ENCODE results near the gene RNU11.

Gene RNU11

GRCh38 chr1:28648474-28649198 is at the start of gene RNU11:
Gene RNU11 (plus strand): TSS chr1:28648600.
- Histone ChIP-seq H3K27me3 (replicated peaks; ENCODE audit: control insufficient read depth, insufficient read depth, low read length) (no peaks in the 10 kb centered on the region), H3K36me3 (ENCODE audit: control insufficient read depth, insufficient read depth, low read length) (no peaks in the 10 kb centered on the region), H3K4me3 (replicated peaks; ENCODE audit: low read depth, low read length) (peak within 1 kb of the TSS; percentile 45)
- peak; percentile 90 for DNase-seq (ENCODE audit: extremely low read depth, insufficient read length)
- TF ChIP-seq CTCF (IDR thresholded peaks at IDR 0.05; ENCODE audit: insufficient read depth, low read length, poor library complexity, severe bottlenecking) = no peak

- Histone ChIP-seq H3K36me3 (ENCODE audit: control insufficient read depth, insufficient read depth, low read length) (peaks cover 11% of the 10 kb centered on the region), H3K4me3 (replicated peaks; ENCODE audit: low read depth, low read length) (no peak overlapping the region), H3K27me3 (replicated peaks; ENCODE audit: control insufficient read depth, insufficient read depth, low read length) (no peaks in the 10 kb centered on the region)
- peak; percentile 46 for DNase-seq (ENCODE audit: extremely low read depth, insufficient read length)
- TF ChIP-seq CTCF (IDR thresholded peaks at IDR 0.05; ENCODE audit: insufficient read depth, low read length, poor library complexity, severe bottlenecking) = no peak
These were observed 46.7 kb upstream of the RNU11 start for GRCh38 chr1:28601696-28602095.

- DNase-seq (ENCODE audit: extremely low read depth, insufficient read length) = no peak
- H3K27me3 ChIP-seq (replicated peaks; ENCODE audit: control insufficient read depth, insufficient read depth, low read length) = no peaks in the 10 kb centered on the region
- H3K36me3 ChIP-seq (ENCODE audit: control insufficient read depth, insufficient read depth, low read length) = peaks cover 11% of the 10 kb centered on the region
- H3K4me3 ChIP-seq (replicated peaks; ENCODE audit: low read depth, low read length) = no peak overlapping the region
- peak; percentile 69 for TF ChIP-seq CTCF (IDR thresholded peaks at IDR 0.05; ENCODE audit: insufficient read depth, low read length, poor library complexity, severe bottlenecking)
These were observed 45.6 kb upstream of the RNU11 start for GRCh38 chr1:28602536-28603439.

- H3K27me3 ChIP-seq (replicated peaks; ENCODE audit: control insufficient read depth, insufficient read depth, low read length) = no peaks in the 10 kb centered on the region
- H3K4me3 ChIP-seq (replicated peaks; ENCODE audit: low read depth, low read length) = no peak overlapping the region
- H3K36me3 ChIP-seq (ENCODE audit: control insufficient read depth, insufficient read depth, low read length) = peaks cover 13% of the 10 kb centered on the region
- no peak for TF ChIP-seq CTCF (IDR thresholded peaks at IDR 0.05; ENCODE audit: insufficient read depth, low read length, poor library complexity, severe bottlenecking)
- no peak for DNase-seq (ENCODE audit: extremely low read depth, insufficient read length)
These were observed 44.0 kb upstream of the RNU11 start for GRCh38 chr1:28604411-28604810.

GRCh38 chr1:28604962-28605361 is 43.4 kb upstream of the RNU11 start:
- H3K36me3 ChIP-seq (ENCODE audit: control insufficient read depth, insufficient read depth, low read length) = peaks cover 13% of the 10 kb centered on the region
- no peak for DNase-seq (ENCODE audit: extremely low read depth, insufficient read length)
- TF ChIP-seq CTCF (IDR thresholded peaks at IDR 0.05; ENCODE audit: insufficient read depth, low read length, poor library complexity, severe bottlenecking) = no peak
- no peaks in the 10 kb centered on the region for H3K27me3 ChIP-seq (replicated peaks; ENCODE audit: control insufficient read depth, insufficient read depth, low read length)
- no peak overlapping the region for H3K4me3 ChIP-seq (replicated peaks; ENCODE audit: low read depth, low read length)
